H1 (cell line): ENCODE measurements around the gene DLG4. TPM values are rescaled to one million over a fixed set of nuclear protein-coding genes. Genes with fewer than 3 reads are reported as not detected.
A peak's percentile ranks its signal among the peaks of the same experiment; 100 is the strongest.

Source experiments
- CBX8 ChIP-seq: fragments of 300-800, 300-1000 bp; sonication (generic); IDR thresholded peaks from 2 replicates; pipeline ENCODE4 v1.7.1; 2016; ENCODE audit warnings: low read depth, low read length, borderline replicate concordance
- CHD1 ChIP-seq: IDR thresholded peaks from 2 replicates; pipeline ENCODE4 v1.6.1; 2012; ENCODE audit warnings: low read depth, low read length, improper control_type of control experiment
- CHD2 ChIP-seq: IDR thresholded peaks from 2 replicates; pipeline ENCODE4 v1.6.1; 2012; ENCODE audit warnings: low read length, improper control_type of control experiment
- CTBP2 ChIP-seq: IDR thresholded peaks from 2 replicates; pipeline ENCODE4 v1.7.0; 2011; ENCODE audit warnings: borderline replicate concordance, mild to moderate bottlenecking, moderate library complexity, mixed read lengths, low read length; ENCODE audit not compliant: insufficient read depth, insufficient read length
- EGR1 ChIP-seq: IDR thresholded peaks from 2 replicates; pipeline ENCODE4 v1.6.1; 2011; ENCODE audit warnings: low read depth, low read length, borderline replicate concordance
- GABPA ChIP-seq: IDR thresholded peaks from 2 replicates; pipeline ENCODE4 v1.6.1; 2011; ENCODE audit warnings: mild to moderate bottlenecking, low read length, moderate library complexity, borderline replicate concordance; ENCODE audit not compliant: insufficient read depth
- JUN ChIP-seq: IDR thresholded peaks from 2 replicates; pipeline ENCODE4 v1.6.1; 2011; ENCODE audit warnings: low read depth, mild to moderate bottlenecking, improper control_type of control experiment, low read length
- KDM5A ChIP-seq: fragments of 200-600 bp; IDR thresholded peaks from 2 replicates; pipeline ENCODE4 v1.7.1; 2012; ENCODE audit warnings: mild to moderate bottlenecking, low read length, inconsistent platforms, mixed read lengths
- MAFK ChIP-seq: IDR thresholded peaks from 2 replicates; pipeline ENCODE4 v1.6.1; 2012; ENCODE audit warnings: low read depth, mild to moderate bottlenecking, improper control_type of control experiment, low read length
- NANOG ChIP-seq: IDR thresholded peaks from 2 replicates; pipeline ENCODE4 v1.6.1; 2011; ENCODE audit warnings: low read length, low read depth, mild to moderate bottlenecking, inconsistent platforms; ENCODE audit not compliant: insufficient read depth, poor library complexity, severe bottlenecking
- PHF8 ChIP-seq: fragments of 200-600 bp; sonication (generic); conservative IDR thresholded peaks from 2 replicates; pipeline ENCODE4 v1.7.1; 2012; ENCODE audit warnings: low read depth, mild to moderate bottlenecking, inconsistent platforms, low read length, moderate library complexity
- POLR2AphosphoS5 ChIP-seq: IDR thresholded peaks from 2 replicates; pipeline ENCODE4 v1.6.1; 2011; ENCODE audit warnings: low read depth, low read length
- SP1 ChIP-seq: IDR thresholded peaks from 2 replicates; pipeline ENCODE4 v1.6.1; 2011; ENCODE audit warnings: low read depth, low read length
- SP2 ChIP-seq: IDR thresholded peaks from 2 replicates; pipeline ENCODE4 v1.6.1; 2012; ENCODE audit warnings: mild to moderate bottlenecking, low read length, inconsistent platforms
- TAF1 ChIP-seq: IDR thresholded peaks from 2 replicates; pipeline ENCODE4 v1.6.1; 2011; ENCODE audit warnings: mild to moderate bottlenecking, low read depth, low read length
- YY1 ChIP-seq: IDR thresholded peaks from 2 replicates; pipeline ENCODE4 v1.6.1; 2011; ENCODE audit warnings: low read depth, mild to moderate bottlenecking, low read length
- polyA plus RNA-seq, 7 experiments: library from polyadenylated mRNA; depleted of rRNA in 3 of 7; stranded (reverse) in 5 of 7; unstranded in 2 of 7; fragments of >200 nt in 5 of 7; fragments of 200-250 nt in 2 of 7; gene quantifications; 1 replicate in 5 of 7; 2 replicates in 1 of 7; 4 replicates in 1 of 7; pipeline versions ENCODE4 v1.2.1 to v1.2.3, GENCODE V29; 2011 to 2013; ENCODE audit warnings: missing spikeins in 2 of 7, mixed read lengths in 2 of 7
- total RNA-seq: library from RNA; stranded (reverse); fragmentation: NEBNext Ultra II Directional; extraction: Animal tissue kit (Norgen Biotek cat#: 25700); gene quantifications from 2 replicates; pipeline ENCODE4 v1.2.1, GENCODE V29; 2021
- TF ChIP-seq, protein P1 (sequence below): IDR thresholded peaks from 2 replicates; pipeline ENCODE4 v1.6.1; 2011; ENCODE audit warnings: low read depth, mild to moderate bottlenecking, low read length; ENCODE audit not compliant: insufficient read depth
- TF ChIP-seq, protein P2 (sequence below), 3 experiments: IDR thresholded peaks; 1 replicate in 2 of 3; 2 replicates in 1 of 3; pipeline versions ENCODE4 v1.5.1 to v1.6.1; 2011; ENCODE audit warnings: low read length in 3 of 3, mild to moderate bottlenecking in 3 of 3, inconsistent platforms in 2 of 3, low read depth in 1 of 3, moderate library complexity in 1 of 3; ENCODE audit not compliant: insufficient read depth in 1 of 3; ENCODE audit errors: control extremely low read depth in 1 of 3
- TF ChIP-seq, protein P3 (sequence below): IDR thresholded peaks from 2 replicates; pipeline ENCODE4 v1.6.1; 2011; ENCODE audit warnings: low read length, improper control_type of control experiment

The DLG4 gene
- total and polyA plus RNA-seq, 2 of the 8 experiments (the other 6 are each of a cell fraction or from before 2014, with no cell fraction given): 18.9 to 45.9 TPM

DNA sequence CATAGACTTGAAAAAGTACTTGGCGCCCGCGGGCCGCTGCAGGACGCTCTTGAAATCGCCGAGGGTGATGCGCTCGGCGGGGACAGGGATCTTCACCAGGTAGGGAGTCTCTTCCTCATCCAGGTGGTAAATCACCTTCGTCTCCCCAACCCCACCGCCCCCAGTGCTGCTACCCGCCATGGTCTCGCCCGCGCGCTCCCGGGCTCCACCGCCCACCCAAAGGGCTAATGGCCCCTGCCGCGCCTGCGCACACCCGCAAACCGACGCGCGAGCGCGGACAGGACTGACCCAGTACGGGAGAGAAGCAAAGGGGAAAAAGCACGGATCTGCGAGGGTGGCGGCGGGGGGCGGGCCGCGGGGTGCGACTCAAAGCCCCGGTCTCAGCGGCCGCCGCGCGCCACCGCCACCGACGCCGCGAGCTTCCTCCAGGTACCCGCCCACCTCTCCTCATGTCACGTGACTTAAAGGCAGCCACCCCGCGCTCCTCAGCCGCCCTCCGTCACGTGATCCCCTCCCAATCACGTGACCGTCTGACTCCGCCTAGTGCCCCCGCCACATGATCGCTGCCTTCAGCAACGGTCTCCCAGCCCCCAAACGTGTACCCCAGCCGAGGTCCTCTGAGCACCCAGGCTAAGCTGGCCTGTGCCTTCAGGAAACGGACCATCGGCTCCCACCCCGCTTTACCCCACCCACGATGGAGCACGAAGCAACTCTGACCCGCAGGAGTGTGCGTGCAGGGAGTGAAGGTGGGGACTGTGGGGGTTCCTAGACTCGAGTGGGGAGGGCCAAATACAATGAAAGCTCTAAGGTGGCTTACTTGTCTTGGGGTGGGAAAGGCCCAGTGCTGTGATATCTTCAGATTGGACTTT lies 14.7 kb upstream of the DLG4 start, which contains the start of gene DVL2 (continued):
- TF ChIP-seq CHD1: no peak
- peak; percentile 84 for TF ChIP-seq PHF8
- TF ChIP-seq JUN: no peak
- TF ChIP-seq POLR2AphosphoS5: peak; percentile 97
- no peak for TF ChIP-seq CTBP2
- TF ChIP-seq MAFK: no peak
- TF ChIP-seq, protein P1, sequence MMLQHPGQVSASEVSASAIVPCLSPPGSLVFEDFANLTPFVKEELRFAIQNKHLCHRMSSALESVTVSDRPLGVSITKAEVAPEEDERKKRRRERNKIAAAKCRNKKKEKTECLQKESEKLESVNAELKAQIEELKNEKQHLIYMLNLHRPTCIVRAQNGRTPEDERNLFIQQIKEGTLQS: peak; percentile 99
- TF ChIP-seq SP1: no peak; the same call in 1 of the 2 replicates
- TF ChIP-seq EGR1: no peak
- no peak for TF ChIP-seq GABPA
- TF ChIP-seq, protein P2, sequence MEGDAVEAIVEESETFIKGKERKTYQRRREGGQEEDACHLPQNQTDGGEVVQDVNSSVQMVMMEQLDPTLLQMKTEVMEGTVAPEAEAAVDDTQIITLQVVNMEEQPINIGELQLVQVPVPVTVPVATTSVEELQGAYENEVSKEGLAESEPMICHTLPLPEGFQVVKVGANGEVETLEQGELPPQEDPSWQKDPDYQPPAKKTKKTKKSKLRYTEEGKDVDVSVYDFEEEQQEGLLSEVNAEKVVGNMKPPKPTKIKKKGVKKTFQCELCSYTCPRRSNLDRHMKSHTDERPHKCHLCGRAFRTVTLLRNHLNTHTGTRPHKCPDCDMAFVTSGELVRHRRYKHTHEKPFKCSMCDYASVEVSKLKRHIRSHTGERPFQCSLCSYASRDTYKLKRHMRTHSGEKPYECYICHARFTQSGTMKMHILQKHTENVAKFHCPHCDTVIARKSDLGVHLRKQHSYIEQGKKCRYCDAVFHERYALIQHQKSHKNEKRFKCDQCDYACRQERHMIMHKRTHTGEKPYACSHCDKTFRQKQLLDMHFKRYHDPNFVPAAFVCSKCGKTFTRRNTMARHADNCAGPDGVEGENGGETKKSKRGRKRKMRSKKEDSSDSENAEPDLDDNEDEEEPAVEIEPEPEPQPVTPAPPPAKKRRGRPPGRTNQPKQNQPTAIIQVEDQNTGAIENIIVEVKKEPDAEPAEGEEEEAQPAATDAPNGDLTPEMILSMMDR (IDR thresholded peaks at IDR 0.05; ENCODE audit: control extremely low read depth in 1 of 3, insufficient read depth in 1 of 3, low read depth in 1 of 3, low read length in 3 of 3): no peak
- peak; percentile 72 for TF ChIP-seq KDM5A
- peak; percentile 21; the same call in 1 of the 2 replicates for TF ChIP-seq CHD2
- TF ChIP-seq YY1: no peak; the same call in 1 of the 2 replicates
- TF ChIP-seq TAF1: peak; percentile 52; the same call in 1 of the 2 replicates
- no peak for TF ChIP-seq SP2
- peak; percentile 53 for TF ChIP-seq NANOG
- TF ChIP-seq, protein P3, sequence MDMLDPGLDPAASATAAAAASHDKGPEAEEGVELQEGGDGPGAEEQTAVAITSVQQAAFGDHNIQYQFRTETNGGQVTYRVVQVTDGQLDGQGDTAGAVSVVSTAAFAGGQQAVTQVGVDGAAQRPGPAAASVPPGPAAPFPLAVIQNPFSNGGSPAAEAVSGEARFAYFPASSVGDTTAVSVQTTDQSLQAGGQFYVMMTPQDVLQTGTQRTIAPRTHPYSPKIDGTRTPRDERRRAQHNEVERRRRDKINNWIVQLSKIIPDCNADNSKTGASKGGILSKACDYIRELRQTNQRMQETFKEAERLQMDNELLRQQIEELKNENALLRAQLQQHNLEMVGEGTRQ: peak; percentile 100
- no peak for TF ChIP-seq CBX8
